Choroid plexus epithelial cell (primary cell): ENCODE measurements around the gene OSBPL9.

Experiments used
- DNase-seq: peaks from one replicate; pipeline ENCODE4 v3.0.0-alpha.2; 2010; ENCODE audit warnings: low read depth
- H3K4me3 ChIP-seq: 2 replicates; pipeline ENCODE4 v1.5.1; 2011; ENCODE audit warnings: low read depth, mild to moderate bottlenecking, control low read depth, low read length, moderate library complexity
- CTCF ChIP-seq: conservative IDR thresholded peaks from 2 replicates; pipeline ENCODE4 v1.5.1; 2011; ENCODE audit warnings: low read depth, mild to moderate bottlenecking, control low read depth, inconsistent platforms, low read length, moderate library complexity

OSBPL9 gene

GRCh38 chr1:51705035-51705434, 88.1 kb downstream of the OSBPL9 start:
- no peak for TF ChIP-seq CTCF
- DNase-seq: no peak
- no peak overlapping the region for H3K4me3 ChIP-seq

DNA sequence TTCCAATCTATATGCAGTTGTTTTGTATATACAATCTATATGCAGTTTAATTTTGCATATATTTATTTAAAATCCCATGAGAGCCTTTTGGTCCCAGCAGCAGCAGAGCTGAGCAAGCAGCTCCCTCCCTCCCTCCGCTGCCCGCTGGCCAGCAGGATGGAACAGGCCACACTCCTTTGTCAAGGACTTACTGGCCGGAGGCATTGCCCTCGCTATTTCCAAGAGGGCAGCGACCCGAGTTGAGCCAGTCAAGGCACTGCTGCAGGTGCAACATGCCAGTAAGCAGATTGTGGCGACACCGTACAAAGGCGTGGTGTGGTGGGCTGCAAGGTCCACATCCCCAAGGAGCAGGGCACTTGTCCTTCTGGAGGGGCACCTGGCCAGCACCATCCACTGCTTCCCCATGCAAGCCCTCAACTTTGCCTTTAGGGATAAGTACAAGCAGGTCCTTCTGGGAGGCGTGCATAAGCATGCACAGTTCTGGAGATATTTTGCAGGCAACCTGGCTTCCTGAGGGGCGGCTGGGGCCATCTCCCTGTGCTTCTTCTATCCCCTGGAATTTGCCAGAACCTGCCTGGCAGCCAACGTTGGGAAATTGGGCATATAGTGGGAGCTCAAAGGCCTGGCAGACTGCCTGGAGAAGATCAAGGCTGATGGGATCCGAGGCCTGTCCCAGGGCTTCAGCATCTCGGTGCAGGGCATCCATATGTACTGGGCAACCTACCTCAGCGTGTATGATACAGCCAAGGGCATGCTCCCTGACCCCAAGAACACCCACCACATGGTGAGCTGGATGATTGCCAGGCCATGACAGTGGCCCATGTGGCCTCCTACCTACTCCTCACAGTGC, 92.2 kb downstream of the OSBPL9 start:
- no peak overlapping the region for H3K4me3 ChIP-seq
- no peak for TF ChIP-seq CTCF
- no peak for DNase-seq

- DNase-seq: no peak
- H3K4me3 ChIP-seq: no peak overlapping the region
- TF ChIP-seq CTCF: no peak
Measured at GRCh38 chr1:51709951-51710350, 93.1 kb downstream of the OSBPL9 start.

DNA sequence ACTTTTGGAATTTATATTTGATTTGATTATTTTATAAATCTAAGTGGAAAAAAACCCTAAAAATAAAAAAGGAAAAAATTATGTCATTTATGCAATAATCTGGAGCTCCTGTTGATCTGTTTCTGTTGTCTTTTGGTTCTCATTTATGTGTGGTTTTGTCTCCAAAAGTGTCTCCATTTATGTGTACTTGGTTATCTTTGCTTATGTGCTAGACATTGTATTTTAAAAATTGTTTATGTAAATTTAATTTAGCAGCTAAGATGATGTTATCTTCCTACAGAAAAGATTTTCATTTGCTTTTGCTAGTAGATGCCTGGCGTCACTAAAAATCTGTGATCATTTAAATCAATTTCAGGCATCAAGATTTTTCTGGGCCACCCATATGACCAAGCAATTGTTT, 95.7 kb downstream of the OSBPL9 start:
- no peak for TF ChIP-seq CTCF
- no peak for DNase-seq
- no peak overlapping the region for H3K4me3 ChIP-seq

DNA sequence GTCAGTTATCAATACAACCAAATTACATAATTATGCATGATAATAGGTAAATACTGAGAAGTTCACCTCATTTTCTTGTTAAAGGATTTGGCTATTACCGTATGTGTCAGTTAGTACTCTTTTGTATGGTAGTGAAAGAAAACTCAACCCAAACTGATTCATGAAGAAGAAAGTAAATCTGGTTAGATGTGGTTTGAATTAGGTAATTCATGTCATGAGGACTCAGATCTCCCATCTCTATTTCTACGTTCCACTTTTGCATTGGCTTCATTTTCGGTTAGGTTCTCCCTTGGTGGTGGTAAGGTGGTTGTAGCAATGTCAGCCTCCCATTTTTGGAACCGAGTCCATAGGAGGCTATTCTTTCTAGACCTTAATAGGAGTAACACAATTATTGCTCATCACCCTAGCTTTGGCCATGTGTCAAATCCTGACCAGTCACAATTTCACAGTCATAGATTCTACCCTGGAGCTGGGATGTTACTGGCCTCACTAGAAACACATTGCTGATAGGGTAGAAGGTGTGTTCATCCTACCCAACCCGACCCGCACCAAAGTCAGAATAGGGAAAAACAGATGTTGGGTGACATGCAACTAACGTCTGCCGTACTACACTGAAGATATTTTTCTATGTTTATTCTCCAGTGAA, 97.6 kb downstream of the OSBPL9 start:
- no peak for DNase-seq
- no peak for TF ChIP-seq CTCF
- H3K4me3 ChIP-seq: no peak overlapping the region

DNA sequence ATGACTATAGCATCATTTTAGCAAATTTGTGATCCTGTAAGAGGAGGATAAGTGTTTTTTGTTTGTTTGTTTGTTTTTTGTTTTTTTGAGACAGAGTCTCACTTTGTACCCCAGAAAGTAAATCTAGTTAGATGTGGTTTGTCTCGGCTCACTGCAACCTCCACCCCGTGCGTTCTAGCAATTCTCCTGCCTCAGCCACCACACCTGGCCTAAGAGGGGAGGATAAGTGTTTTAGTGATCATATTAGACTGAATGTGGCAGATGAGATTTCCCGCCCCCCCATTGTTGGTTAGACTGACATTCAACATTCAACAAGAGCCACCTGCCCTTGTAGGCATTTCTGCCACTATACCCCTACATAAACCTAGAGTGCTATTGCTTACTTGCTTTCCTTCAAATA, 98.5 kb downstream of the OSBPL9 start:
- no peak for TF ChIP-seq CTCF
- no peak overlapping the region for H3K4me3 ChIP-seq
- DNase-seq: no peak
